ENCODE measurements around the gene METTL9. TPM values are rescaled to one million over a fixed set of nuclear protein-coding genes. Genes with fewer than 3 reads are reported as not detected.
"Not testable (repeated sequence)": the region's sequence is repeated elsewhere in the genome, so short reads cannot be mapped to it uniquely, and the experiment has no call there.

The METTL9 gene
- total RNA-seq, 2 donors from 2014 or later: 49.3 to 63.8 TPM

DNA sequence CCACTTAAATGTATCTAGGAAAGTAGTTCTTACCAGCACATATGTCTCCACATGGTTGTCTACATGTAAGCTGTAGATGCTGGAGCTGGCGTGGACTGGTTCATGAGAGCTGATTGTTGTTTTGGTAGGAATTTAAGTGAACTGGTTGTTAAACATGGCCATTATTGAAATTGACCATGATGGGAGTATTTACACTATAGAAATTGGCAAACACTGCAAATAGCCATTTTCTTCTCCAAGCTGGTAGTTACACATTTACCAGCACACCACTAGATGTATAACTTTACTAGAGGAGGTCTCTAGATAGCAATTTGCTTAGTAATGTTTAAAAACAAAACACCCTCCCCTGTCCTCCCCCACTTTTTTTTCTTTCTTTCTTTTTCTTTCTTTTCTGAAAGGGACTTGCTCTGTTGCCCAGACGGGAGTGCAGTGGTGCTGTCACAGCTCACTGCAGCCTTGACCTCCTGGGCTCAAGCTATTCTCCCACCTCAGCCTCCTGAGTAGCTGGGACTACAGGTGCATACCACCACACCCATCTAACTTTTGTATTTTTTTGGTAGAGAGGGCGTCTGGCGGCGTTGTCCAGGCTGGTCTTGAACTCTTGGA, 28.8 kb downstream of the METTL9 start:
- DNase-seq (no peak), ATAC-seq (no peak)
- intact Hi-C loops (cut with DNase I): no loop called here

DNA sequence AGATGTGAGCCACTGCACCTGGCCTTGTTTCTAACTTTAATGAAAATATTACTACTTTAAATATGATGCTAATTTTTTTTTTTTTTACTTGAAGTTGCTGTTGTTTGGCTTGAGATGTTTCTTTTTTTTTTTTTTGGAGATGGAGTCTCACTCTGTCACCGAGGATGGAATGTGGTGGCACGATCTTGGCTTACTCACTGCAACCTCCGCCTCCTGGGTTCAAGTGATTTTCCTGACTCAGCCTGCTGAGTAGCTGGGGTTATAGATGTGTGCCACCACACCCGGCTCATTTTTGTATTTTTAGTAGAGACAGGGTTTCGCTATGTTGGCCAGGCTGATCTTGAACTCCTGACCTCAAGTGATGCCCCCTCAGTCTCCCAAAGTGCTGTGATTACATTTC, 29.4 kb downstream of the METTL9 start:
- no peak for DNase-seq
- intact Hi-C loops (cut with DNase I): no loop called here
- ATAC-seq: no peak

DNA sequence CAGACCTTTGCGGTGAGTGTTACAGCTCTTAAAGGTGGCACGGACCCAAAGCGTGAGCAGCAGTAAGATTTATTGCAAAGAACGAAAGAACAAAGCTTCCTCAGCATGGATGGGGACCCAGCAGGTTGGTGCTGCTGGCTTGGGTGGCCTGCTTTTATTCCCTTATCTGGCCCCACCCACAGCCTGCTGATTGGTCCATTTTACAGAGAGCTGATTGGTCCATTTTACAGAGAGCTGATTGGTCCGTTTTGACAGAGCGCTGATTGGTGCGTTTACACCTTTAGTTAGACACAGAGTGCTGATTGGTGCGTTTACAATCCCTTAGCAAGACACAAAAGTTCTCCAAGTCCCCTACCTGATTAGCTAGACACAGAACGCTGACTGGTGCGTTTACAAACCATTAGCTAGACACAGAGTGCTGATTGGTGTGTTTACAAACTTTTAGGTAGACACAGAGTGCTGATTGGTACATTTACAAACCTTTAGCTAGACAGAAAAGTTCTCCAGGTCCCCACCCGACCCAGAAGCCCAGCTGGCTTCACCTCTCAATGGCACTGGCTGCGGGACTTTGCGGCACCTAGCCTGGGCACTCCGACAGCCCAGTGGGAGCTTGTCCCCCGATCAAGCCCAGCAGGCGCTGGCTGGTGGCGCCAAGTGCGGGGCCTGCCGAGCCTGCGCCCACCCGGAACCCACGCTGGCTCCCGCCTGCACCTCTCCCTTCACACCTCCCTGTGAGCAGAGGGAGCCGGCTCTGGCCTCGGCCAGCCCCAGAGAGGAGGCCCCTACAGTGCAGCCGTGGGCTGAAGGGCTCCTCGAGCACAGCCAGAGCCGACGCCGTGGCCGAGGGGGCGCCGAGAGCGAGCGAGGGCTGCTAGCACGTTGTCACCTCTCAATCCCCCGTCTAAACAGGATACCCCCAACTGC, 30.5 kb downstream of the METTL9 start:
- ATAC-seq; intact Hi-C loops (cut with DNase I); DNase-seq: not testable (repeated sequence)

DNA sequence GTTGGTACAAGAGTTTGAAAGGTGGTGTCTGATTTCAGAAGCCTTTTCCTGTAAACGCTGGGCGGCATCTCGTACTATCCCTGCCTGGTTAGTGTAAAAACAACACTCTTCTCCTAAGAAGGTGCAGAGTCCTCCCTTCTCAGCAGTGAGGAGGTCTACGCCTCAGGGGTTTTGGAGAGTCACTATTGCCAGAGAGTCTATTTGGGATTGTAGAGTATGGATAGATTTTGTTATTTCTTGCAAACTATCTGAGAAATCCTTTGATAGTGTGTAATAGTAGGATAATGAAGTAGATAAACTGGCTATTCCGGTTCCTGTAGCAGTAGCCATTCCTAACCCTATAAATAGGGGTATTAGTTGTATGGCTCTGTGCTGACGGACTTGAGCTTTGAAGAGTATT, 31.5 kb downstream of the METTL9 start:
- intact Hi-C loops (cut with DNase I); DNase-seq; ATAC-seq: not testable (repeated sequence)

DNA sequence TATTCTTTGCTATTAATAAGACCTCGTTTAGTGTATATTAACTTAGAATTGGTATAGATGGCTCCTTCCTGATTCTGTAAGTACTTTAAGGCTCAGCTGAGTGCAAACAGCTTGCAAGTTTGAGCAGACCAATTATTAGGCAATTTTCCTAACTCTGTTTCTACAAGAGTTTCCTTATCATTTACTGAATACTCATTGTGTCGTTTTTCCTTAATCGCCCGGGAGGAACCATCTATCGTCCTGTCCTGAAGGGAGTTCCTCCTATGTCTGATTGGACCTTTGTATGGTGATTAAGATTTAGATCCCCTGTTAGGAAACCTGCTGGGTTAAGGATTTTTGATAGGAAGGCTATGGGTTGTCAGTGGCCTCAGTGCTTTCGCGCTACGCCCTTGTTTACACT, 32.0 kb downstream of the METTL9 start:
- ATAC-seq; intact Hi-C loops (cut with DNase I); DNase-seq: not testable (repeated sequence)

DNA sequence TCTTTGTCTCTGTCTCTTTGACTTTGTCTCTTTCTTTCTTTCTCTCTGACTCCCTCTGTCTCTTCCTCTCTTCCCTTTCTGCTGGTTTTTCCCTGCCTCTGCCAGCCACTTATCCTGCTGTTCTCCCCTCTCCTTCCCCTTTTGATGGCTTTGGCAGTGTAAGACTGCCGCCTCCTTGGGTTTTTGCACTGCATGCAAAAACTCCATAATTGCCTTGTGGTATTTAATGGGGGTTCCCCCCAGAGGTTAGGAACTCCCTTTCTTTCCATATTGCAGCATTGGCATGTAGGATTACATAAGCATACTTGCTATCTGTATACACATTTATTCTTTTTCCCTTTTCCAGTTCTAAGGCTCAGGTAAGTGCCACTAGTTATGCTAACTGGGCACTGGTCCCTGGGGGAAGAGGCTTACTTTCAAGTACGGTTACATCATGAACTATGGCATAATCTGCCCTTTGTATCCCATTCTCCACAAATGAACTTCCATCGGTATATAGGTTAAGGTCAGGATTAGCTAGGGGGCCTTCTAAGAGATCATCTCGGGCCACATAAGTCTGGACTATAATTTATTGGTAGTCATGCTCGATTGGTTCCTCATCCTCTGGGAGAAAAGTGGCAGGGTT, 32.7 kb downstream of the METTL9 start:
- ATAC-seq; intact Hi-C loops (cut with DNase I); DNase-seq: not testable (repeated sequence)

DNA sequence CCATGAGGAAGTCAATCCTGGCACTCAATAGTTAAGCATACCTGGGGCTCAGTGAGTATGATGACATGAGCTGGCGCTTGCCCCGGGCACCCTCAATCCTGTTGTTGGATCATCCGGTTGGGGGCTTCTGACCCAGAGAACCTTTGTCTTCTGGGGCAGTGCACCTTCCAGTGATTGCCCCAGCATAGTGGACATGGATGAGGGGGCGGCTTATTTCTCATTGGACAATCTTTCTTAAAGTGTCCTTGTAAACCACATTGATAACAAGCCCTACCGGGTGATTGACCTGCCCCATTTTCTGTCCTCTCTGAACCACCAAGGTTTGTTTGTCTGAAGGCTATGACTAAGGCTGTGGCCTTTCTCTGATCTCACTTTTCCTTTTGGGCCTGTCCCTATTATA, 34.8 kb downstream of the METTL9 start:
- no peak for DNase-seq
- ATAC-seq: no peak
- intact Hi-C loops (cut with DNase I): no loop called here

DNA sequence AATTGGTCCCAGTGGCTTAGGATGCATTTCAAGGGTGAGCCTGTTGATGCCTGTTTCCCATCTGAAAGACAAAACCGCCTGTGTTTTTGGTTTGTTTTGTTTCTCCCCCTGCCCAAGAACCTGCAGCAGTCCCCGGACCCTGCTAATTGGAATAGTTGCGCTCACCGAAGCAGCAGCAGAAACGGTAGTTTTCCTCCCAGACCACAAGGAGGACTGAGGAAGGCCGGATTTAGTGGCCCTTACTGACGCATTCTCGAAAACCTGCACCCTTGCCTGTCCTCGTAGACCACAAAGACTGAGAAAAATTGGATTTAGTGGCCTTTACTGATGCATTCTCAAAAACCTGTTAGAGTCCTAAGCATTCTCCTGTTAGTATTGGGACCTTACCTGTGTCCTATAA, 36.3 kb downstream of the METTL9 start:
- intact Hi-C loops (cut with DNase I); DNase-seq; ATAC-seq: not testable (repeated sequence)

DNA sequence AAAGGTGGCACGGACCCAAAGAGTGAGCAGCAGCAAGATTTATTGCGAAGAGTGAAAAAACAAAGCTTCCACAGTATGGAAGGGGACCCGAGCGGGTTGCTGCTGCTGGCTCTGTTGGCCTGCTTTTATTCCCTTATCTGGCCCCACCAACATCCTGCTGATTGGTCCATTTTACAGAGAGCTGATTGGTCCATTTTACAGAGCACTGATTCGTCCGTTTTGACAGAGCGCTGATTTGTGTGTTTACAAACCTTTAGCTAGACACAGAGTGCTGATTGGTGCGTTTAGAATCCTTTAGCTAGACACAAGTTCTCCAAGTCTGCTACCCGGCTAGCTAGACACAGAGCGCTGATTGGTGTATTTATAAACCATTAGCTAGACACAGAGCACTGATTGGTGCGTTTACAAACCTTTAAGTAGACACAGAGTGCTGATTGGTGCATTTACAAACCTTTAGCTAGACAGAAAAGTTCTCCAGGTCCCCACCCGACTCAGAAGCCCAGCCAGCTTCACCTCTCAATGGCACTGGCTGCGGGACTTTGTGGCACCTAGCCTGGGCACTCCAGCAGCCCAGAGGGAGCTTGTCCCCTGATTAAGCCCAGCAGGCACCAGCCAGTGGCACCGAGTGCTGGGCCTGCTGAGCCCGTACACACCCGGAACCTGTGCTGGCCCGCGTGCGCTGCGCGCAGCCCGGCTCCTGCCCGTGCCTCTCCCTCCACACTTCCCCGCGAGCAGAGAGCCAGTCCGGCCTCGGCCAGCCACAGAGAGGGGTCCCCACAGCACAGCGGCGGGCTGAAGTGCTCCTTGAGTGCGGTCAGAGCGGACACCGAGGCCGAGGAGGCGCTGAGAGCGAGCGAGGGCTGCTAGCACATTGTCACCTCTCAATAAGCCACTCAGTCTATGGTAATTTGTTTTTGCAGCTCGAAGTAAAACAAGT, 37.9 kb downstream of the METTL9 start:
- ATAC-seq: no peak
- intact Hi-C loops (cut with DNase I): no loop called here

DNA sequence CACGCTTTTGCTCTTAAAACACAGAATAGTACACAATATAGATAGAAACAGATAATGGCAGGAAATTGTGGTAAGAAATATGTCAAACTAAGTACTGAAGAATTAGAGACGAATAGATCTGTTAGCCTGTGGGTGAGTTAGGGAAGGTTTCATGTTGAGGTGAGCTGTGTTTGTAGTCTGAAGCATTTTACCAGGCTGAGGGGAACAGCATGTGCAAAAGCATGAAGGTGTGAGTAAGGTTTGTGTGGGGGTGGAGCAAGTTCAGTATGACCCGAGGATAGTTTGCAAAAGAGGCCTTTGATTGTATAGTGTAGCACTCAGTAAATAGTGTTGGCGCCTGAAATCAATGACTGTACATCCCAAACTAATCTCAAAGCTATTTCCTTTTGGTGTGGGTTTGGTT, 39.2 kb downstream of the METTL9 start:
- ATAC-seq (no peak), DNase-seq (no peak)
- intact Hi-C loops (cut with DNase I): no loop called here

More for the DNA sequence above, 37.9 kb downstream of the METTL9 start:
- DNase-seq: no peak

DNA sequence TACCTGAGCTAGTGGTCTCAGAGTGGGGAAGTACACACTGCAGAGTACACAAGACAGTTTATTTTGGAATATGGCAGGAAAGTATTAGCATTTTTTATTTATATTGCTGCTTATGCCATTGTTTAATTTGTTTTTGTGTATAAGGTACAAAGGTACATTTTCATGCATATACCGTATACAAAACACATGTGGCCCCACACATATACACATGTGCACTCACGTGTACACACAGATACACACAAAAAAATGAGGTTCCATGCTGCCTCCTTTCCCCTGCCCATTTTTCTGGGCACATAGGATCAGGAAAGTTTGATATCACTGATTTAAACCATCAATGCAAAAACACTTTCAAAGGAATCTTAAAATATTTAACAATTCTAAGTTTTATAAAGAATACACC, 40.1 kb downstream of the METTL9 start:
- DNase-seq: no peak
- no peak for ATAC-seq
- intact Hi-C loops (cut with DNase I): no loop called here

DNA sequence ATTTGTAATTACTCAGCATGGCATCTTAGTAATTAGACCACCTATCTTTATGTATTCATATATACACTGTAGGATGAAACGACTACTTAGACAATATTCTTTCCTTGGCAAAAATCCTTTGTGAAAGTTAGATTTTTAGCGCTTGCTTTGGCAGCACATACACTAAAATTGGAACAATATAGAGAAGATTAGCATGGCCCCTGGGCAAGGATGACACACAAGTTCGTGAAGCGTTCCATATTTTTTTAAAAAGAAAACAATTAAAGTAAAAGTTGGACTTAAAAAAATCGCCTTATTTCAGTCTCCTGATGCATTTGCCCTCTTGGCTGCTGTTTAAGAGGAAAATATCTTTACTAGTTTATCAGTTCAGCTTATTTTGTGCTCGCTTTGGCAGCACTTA, 42.5 kb downstream of the METTL9 start:
- ATAC-seq (no peak), DNase-seq (no peak)

DNA sequence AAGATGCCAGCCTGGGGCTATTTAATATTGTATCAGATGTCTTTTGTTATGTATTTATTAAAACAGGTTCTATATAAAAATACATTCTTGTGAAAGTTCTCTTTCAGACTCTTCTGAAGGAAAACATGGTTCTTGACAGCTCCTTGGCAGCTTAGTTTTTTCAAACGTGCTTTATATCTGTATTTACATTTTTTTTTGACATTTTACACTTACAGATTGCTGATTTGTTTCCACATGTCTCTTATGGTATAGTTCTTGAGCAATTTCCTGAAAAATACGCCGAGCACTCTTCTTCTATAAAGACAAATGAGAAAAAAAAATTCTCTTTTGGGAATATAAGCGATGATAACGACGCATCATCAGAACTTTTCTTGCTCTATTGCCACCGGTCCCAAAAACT, 43.5 kb downstream of the METTL9 start:
- ATAC-seq: no peak
- DNase-seq: no peak
- intact Hi-C loops (cut with DNase I): loop anchor here in 1 of 2 donors (5.0 kb wide), 1 partner anchor 56 kb away; no protein-coding TSS in a partner anchor

More for the DNA sequence above, 42.5 kb downstream of the METTL9 start:
- intact Hi-C loops (cut with DNase I): loop anchor here (2.0 to 5.0 kb wide), 2 partner anchors 55 to 59 kb away; no protein-coding TSS in a partner anchor

DNA sequence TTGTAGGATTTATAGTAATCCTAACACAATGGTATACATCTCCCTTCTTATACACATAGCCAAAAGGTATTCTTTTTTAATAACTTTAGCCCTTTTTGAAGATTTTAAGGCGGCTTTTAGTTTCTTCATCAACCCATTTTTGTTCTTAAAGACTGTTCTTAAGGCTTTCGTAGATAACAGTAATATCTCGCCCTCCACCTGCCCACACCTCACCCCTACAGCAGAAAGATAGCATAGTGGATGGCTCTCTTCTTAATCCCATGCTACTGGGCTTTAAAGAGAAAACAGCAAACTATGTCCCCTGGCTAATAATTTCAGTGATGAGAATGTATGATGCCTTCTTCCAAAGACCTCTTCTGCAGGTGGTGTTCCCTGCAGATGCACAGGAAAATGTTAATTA, 44.4 kb downstream of the METTL9 start:
- intact Hi-C loops (cut with DNase I): loop anchor here in 1 of 2 donors (5.0 kb wide), 1 partner anchor 56 kb away; no protein-coding TSS in a partner anchor
- no peak for ATAC-seq
- DNase-seq: no peak

DNA sequence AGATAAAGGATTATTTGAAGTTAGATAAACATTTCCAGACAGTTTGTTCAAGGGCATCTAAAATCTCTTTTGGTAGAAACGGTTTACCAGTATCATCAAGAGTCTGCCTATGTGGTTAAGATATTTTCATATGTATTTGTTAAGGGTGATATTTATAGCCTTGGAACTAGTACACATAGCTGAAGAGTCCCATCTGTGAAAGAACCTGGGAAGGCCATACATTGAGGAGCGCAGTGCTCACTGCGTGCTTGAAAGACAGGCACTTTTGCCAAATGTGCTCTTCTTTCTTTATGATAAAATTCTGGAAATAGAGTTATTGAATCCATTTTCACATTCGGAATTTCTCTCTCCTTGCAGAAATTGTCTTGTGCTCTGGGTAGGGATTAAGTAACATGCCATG, 45.3 kb downstream of the METTL9 start:
- DNase-seq: no peak
- no peak for ATAC-seq
- intact Hi-C loops (cut with DNase I): loop anchor here in 1 of 2 donors (5.0 kb wide), 1 partner anchor 57 kb away; no protein-coding TSS in a partner anchor

DNA sequence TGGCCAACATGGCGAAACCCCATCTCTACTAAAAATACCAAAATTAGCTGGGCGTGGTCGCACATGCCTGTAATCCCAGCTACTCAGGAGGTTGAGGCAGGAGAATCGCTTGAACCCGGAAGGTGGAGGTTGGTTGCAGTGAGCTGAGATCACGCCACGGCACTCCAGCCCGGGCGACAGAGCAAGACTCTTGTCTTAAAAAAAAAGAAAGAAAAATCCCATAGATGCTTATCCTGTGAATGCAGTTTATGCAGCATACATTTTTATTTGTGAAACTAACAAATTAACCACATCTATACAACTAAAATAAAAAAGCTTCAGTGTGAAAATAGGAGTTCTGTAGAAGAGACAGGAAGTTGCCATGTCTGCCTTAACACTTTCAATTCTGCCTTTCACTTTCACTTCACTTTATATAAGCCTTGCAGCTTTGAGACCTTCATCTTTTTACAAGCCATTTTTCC, 45.9 kb downstream of the METTL9 start:
- peak; percentile 42 to 60 for ATAC-seq
- intact Hi-C loops (cut with DNase I): no loop called here
- DNase-seq: no peak

DNA sequence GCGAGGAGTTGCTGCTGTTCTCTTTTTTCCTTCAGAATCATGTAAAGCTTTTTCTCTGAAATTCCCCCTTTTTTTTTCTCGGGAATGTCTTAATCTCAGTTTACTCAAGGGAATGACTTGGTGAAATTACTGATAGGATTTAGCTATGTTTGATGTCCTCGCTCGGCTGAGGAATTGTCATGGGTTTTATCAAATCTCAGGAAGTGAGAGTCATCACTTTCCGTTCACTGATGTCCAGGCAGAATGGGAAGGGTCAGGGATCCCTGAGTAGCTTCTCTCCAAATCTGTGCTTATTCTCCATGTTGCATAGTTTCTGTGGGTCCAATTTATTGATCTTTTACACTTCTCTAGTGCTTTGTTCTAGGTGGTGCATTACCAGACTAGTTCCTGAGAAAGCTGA, 46.7 kb downstream of the METTL9 start:
- intact Hi-C loops (cut with DNase I): no loop called here
- DNase-seq: no peak
- peak in 1 of 2 donors; percentile 42 for ATAC-seq

DNA sequence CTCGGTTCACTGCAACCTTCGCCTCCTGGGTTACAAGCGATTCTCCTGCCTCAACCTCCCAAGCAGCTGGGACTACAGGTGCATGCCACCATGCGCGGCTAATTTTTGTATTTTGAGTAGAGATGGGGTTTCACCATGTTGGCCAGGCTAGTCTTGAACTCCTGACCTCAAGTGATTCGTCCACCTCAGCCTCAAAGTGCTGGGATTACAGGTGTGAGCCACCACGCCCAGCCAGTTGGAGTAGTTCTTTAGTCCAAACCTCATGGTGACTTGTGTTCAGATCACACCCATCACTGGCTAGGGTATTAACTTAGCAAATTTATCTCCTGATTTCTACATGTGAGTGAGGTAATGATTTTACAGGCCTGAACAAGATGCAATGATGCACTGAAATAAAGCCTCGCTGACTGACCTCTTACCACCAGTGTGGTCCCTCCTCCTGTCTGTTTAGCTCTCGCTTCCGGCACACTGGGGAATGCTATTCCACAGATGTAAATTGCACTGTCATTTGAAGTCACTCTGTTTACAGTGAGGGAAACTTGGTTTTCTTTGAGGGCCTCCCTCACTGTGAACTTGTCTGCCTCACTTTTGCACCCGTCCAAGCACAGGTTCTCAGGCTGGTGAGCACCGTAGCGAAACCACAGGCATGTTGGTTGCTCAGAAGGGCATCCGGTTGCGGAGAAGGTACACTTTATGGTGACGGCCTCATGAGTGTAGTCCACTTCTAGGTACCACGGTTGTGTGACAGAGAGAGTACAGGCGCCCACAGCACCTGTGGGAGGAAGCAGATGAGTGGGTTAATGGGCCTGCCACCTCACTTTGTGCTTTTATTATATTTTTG, 47.6 kb downstream of the METTL9 start:
- DNase-seq (no peak), ATAC-seq (peak in 1 of 2 donors; percentile 50)
- intact Hi-C loops (cut with DNase I): no loop called here
